PFSK-1 (cell line): ENCODE results near the gene G6PC1.

Experiments
- FOXP2 ChIP-seq: optimal IDR thresholded peaks from 2 replicates; pipeline ENCODE3; 2011; ENCODE audit warnings: borderline replicate concordance, control low read depth, inconsistent platforms; ENCODE audit not compliant: insufficient read depth; ENCODE audit errors: extremely low read length, extremely low read depth
- POLR2AphosphoS5 ChIP-seq: IDR thresholded peaks from 2 replicates; pipeline ENCODE4 v1.6.1; 2012; ENCODE audit warnings: low read depth, mild to moderate bottlenecking, control low read depth, low read length, moderate library complexity
- SIN3A ChIP-seq: IDR thresholded peaks from 2 replicates; pipeline ENCODE4 v1.6.1; 2012; ENCODE audit warnings: mild to moderate bottlenecking, low read length, moderate library complexity, borderline replicate concordance; ENCODE audit not compliant: insufficient read depth
- TAF1 ChIP-seq: IDR thresholded peaks from 2 replicates; pipeline ENCODE4 v1.6.1; 2012; ENCODE audit warnings: low read length, control low read depth, borderline replicate concordance; ENCODE audit not compliant: insufficient read depth
- TF ChIP-seq, protein P1 (sequence below), 2 experiments: IDR thresholded peaks; 2 replicates each; pipeline versions ENCODE4 v1.6.1 to v1.8.0; 2011 to 2012; ENCODE audit warnings: low read depth in 2 of 2, low read length in 2 of 2, control low read depth in 1 of 2, inconsistent platforms in 1 of 2, mild to moderate bottlenecking in 1 of 2, moderate library complexity in 1 of 2; ENCODE audit not compliant: insufficient read depth in 1 of 2

G6PC1 gene

DNA sequence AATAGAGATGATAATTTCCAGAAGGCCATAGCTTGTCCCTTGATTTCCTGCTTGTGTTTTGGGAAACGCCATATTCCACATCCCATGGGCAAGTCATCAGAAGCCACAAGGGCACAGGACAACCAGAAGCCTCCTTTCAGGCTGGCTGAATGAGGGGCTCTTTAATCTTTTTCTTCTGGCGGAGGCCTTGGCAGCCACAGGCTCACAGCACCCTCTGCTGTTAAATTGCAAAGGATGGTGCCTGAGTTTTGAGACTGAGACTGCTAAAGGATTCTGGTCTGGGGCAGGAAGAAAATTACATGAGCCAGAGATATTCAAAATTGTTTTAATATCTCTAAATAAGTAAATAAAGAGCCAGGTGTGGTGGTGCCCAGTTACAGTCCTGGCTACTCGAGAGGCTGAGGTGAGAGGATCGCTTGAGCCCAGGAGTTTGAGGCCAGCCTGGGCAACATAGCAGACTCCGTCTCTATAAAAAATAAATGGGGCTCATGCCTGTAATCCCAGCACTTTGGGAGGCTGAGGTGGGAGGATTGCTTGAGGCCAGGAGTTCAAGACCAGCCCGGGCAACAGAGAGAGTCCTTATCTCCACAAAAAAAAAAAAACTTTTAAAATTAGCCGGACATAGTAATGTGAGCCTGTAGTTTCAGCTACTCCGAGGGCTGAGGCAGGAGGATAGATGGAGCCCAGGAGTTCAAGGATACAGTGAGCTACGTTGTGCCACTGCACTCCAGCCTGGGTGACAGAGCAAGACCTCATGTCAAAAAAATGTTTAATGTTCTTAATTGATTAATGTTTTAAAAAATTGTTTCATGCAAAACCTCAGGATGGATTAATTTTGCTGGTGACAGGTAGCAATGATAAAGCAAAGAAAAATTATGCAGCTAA lies 37.4 kb downstream of the G6PC1 start:
- TF ChIP-seq TAF1, result no peak
- no peak for TF ChIP-seq SIN3A
- TF ChIP-seq POLR2AphosphoS5, result no peak
- no peak for TF ChIP-seq FOXP2
- TF ChIP-seq, protein P1, sequence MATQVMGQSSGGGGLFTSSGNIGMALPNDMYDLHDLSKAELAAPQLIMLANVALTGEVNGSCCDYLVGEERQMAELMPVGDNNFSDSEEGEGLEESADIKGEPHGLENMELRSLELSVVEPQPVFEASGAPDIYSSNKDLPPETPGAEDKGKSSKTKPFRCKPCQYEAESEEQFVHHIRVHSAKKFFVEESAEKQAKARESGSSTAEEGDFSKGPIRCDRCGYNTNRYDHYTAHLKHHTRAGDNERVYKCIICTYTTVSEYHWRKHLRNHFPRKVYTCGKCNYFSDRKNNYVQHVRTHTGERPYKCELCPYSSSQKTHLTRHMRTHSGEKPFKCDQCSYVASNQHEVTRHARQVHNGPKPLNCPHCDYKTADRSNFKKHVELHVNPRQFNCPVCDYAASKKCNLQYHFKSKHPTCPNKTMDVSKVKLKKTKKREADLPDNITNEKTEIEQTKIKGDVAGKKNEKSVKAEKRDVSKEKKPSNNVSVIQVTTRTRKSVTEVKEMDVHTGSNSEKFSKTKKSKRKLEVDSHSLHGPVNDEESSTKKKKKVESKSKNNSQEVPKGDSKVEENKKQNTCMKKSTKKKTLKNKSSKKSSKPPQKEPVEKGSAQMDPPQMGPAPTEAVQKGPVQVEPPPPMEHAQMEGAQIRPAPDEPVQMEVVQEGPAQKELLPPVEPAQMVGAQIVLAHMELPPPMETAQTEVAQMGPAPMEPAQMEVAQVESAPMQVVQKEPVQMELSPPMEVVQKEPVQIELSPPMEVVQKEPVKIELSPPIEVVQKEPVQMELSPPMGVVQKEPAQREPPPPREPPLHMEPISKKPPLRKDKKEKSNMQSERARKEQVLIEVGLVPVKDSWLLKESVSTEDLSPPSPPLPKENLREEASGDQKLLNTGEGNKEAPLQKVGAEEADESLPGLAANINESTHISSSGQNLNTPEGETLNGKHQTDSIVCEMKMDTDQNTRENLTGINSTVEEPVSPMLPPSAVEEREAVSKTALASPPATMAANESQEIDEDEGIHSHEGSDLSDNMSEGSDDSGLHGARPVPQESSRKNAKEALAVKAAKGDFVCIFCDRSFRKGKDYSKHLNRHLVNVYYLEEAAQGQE (IDR thresholded peaks at IDR 0.05; ENCODE audit: insufficient read depth in 1 of 2, low read depth in 2 of 2, low read length in 2 of 2), result no peak

GRCh38 chr17:42944211-42944610 lies 43.6 kb downstream of the G6PC1 start:
- TF ChIP-seq SIN3A (no peak), TAF1 (no peak), POLR2AphosphoS5 (no peak), FOXP2 (no peak)
- TF ChIP-seq, protein P1 (IDR thresholded peaks at IDR 0.05; ENCODE audit: insufficient read depth in 1 of 2, low read depth in 2 of 2, low read length in 2 of 2), result no peak

GRCh38 chr17:42946812-42947211 lies 46.2 kb downstream of the G6PC1 start:
- TF ChIP-seq FOXP2 (no peak), SIN3A (no peak), POLR2AphosphoS5 (no peak)
- TF ChIP-seq, protein P1 (IDR thresholded peaks at IDR 0.05; ENCODE audit: insufficient read depth in 1 of 2, low read depth in 2 of 2, low read length in 2 of 2), result no peak

DNA sequence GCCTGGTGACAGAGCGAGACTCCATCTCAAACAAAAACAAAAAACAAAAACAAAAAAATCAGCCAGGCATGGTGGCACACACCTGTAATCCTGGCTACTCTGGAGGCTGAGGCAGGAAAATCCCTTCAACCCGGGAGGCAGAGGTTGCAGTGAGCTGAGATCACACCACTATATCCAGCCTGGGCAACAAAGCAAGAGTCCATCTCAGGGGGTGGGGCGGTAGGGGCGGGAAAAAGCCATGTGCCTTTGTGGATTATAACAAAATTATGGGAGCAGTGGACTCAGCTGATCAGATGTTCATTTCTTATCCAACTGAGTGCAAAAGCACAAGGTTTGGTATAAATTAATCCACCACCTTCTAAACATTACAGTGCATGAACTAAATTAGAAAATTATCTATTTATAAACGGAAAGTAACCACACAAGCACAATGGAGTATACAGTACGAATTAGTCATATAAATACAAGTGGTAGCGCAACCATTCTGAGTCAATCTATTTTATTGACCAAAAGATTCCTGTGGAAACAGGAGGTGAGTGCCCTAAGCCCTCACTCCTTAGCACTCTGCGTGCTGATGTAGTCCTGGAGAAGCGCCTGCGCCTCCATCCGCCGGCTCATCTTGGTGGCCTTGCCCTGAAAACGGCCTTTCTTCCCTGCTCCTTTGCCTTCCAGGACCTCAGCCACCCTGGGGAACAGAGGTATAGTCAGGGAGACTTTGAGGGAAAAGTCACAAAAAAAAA lies 49.6 kb downstream of the G6PC1 start:
- TF ChIP-seq POLR2AphosphoS5, result no peak
- TF ChIP-seq FOXP2, result no peak
- no peak for TF ChIP-seq SIN3A
- TF ChIP-seq, protein P1 (IDR thresholded peaks at IDR 0.05; ENCODE audit: insufficient read depth in 1 of 2, low read depth in 2 of 2, low read length in 2 of 2), result no peak
- TF ChIP-seq TAF1, result no peak
